H1 (cell line): Measurements from ENCODE around the gene GUCY1B1. TPM values are rescaled to one million over a fixed set of nuclear protein-coding genes. Genes with fewer than 3 reads are reported as not detected.

ENCODE experiments used
- HDAC2 ChIP-seq, 2 experiments: fragments of 300-600 bp in 1 of 2; sonication (generic) in 1 of 2; IDR thresholded peaks; 2 replicates each; pipeline ENCODE4 v1.6.1; 2011 to 2012; ENCODE audit warnings: low read depth in 2 of 2, low read length in 2 of 2, mild to moderate bottlenecking in 2 of 2, moderate library complexity in 2 of 2, borderline replicate concordance in 1 of 2, inconsistent platforms in 1 of 2
- polyA plus RNA-seq, 7 experiments: library from polyadenylated mRNA; depleted of rRNA in 3 of 7; stranded (reverse) in 5 of 7; unstranded in 2 of 7; fragments of >200 nt in 5 of 7; fragments of 200-250 nt in 2 of 7; gene quantifications; 1 replicate in 5 of 7; 2 replicates in 1 of 7; 4 replicates in 1 of 7; pipeline versions ENCODE4 v1.2.1 to v1.2.3, GENCODE V29; 2011 to 2013; ENCODE audit warnings: missing spikeins in 2 of 7, mixed read lengths in 2 of 7
- total RNA-seq: library from RNA; stranded (reverse); fragmentation: NEBNext Ultra II Directional; extraction: Animal tissue kit (Norgen Biotek cat#: 25700); gene quantifications from 2 replicates; pipeline ENCODE4 v1.2.1, GENCODE V29; 2021

GUCY1B1 gene
- total and polyA plus RNA-seq, 2 of the 8 experiments (the other 6 are each of a cell fraction or from before 2014, with no cell fraction given) = 1.5 to 2.9 TPM

GRCh38 chr4:155759372-155760252 lies 791 bp downstream of the GUCY1B1 start (continued):
- TF ChIP-seq HDAC2 (IDR thresholded peaks at IDR 0.05; ENCODE audit: borderline replicate concordance in 1 of 2, low read depth in 2 of 2, low read length in 2 of 2) = peak in 1 of 2 experiments; percentile 18; a peak in 1 of 4 replicates
